SK-N-SH (cell line): ENCODE results near the gene FBXL15. TPM values are rescaled to one million over a fixed set of nuclear protein-coding genes. Genes with fewer than 3 reads are reported as not detected.

Experiments
- CTCF ChIA-PET: fragments of 300-600, 350-600 bp; formaldehyde crosslinking; extraction: SDS; loops from one replicate; lab custom pipeline; 2021; lab: Yijun Ruan, JAX
- POLR2A ChIA-PET: fragments of 350-600 bp; sonication (Branson Sonifier 250); formaldehyde crosslinking; extraction: SDS; loops from one replicate; lab custom pipeline; 2020; ENCODE audit warnings: antibody characterized with exemption, inconsistent platforms; lab: Yijun Ruan, JAX
- DNase-seq: peaks from one replicate; pipeline ENCODE4 v3.0.0; 2012
- H2AFZ ChIP-seq: fragments of 200-600 bp; sonication (generic); 2 replicates; pipeline ENCODE4 v1.8.1; 2016; ENCODE audit warnings: antibody characterized with exemption, mild to moderate bottlenecking, low read depth
- H3F3A ChIP-seq: fragments of 200-600 bp; sonication (generic); replicated peaks from 2 replicates; pipeline ENCODE3; 2016; ENCODE audit warnings: antibody characterized with exemption, mild to moderate bottlenecking; ENCODE audit not compliant: insufficient read depth
- H3K27ac ChIP-seq, 2 experiments: fragments of 200-500 bp in 1 of 2; fragments of 200-600 bp in 1 of 2; sonication (Bioruptor generic) in 1 of 2; sonication (generic), shearing (Covaris generic) in 1 of 2; 2 replicates each; pipeline versions ENCODE4 v1.5.1 to v1.6.1; 2014 to 2016; ENCODE audit warnings: low read depth in 2 of 2, inconsistent platforms in 1 of 2, low read length in 1 of 2, mild to moderate bottlenecking in 1 of 2, mixed read lengths in 1 of 2
- H3K27me3 ChIP-seq: fragments of 200-600 bp; sonication (generic), shearing (Covaris generic); 2 replicates; pipeline ENCODE4 v1.6.1; 2016; ENCODE audit warnings: mixed run types; ENCODE audit not compliant: insufficient read depth
- H3K36me3 ChIP-seq, 2 experiments: fragments of 200-500 bp in 1 of 2; fragments of 200-600 bp in 1 of 2; sonication (Bioruptor generic) in 1 of 2; sonication (generic) in 1 of 2; replicated peaks in 1 of 2; 2 replicates each; pipeline versions ENCODE3 to v1.5.1; 2014 to 2016; ENCODE audit warnings: low read length in 1 of 2, mild to moderate bottlenecking in 1 of 2; ENCODE audit not compliant: insufficient read depth in 2 of 2, control insufficient read depth in 1 of 2
- H3K4me1 ChIP-seq, 2 experiments: fragments of 200-500 bp in 1 of 2; fragments of 200-600 bp in 1 of 2; sonication (Bioruptor generic) in 1 of 2; sonication (generic), shearing (Covaris generic) in 1 of 2; 2 replicates each; pipeline versions ENCODE4 v1.5.1 to v1.6.1; 2014 to 2016; ENCODE audit warnings: low read depth in 1 of 2, low read length in 1 of 2, mixed run types in 1 of 2; ENCODE audit not compliant: insufficient read depth in 2 of 2, control insufficient read depth in 1 of 2
- H3K4me2 ChIP-seq: fragments of 200-600 bp; sonication (generic), shearing (Covaris generic); 2 replicates; pipeline ENCODE4 v1.6.1; 2017; ENCODE audit warnings: mixed run types
- H3K4me3 ChIP-seq, 2 experiments: fragments of 200-500 bp in 1 of 2; fragments of 200-600 bp in 1 of 2; sonication (Bioruptor generic) in 1 of 2; sonication (generic), shearing (Covaris generic) in 1 of 2; 2 replicates each; pipeline versions ENCODE4 v1.5.1 to v1.8.1; 2014 to 2016; ENCODE audit warnings: low read depth in 2 of 2, inconsistent platforms in 1 of 2, low read length in 1 of 2, mild to moderate bottlenecking in 1 of 2, mixed read lengths in 1 of 2, moderate library complexity in 1 of 2
- H3K79me2 ChIP-seq: fragments of 200-600 bp; sonication (generic); 2 replicates; pipeline ENCODE4 v1.8.1; 2017; ENCODE audit warnings: mild to moderate bottlenecking; ENCODE audit not compliant: insufficient read depth
- H3K9ac ChIP-seq: fragments of 200-600 bp; sonication (generic); 2 replicates; pipeline ENCODE4 v1.6.1; 2017; ENCODE audit warnings: mixed run types
- H3K9me2 ChIP-seq: fragments of 200-600 bp; sonication (generic); 2 replicates; pipeline ENCODE4 v1.6.1; 2017; ENCODE audit warnings: mixed run types
- H3K9me3 ChIP-seq: fragments of 200-600 bp; sonication (generic); 2 replicates; pipeline ENCODE4 v1.6.1; 2017; ENCODE audit warnings: mixed run types, mild to moderate bottlenecking, moderate library complexity
- H4K20me1 ChIP-seq: fragments of 200-600 bp; sonication (generic); 2 replicates; pipeline ENCODE4 v1.6.1; 2017; ENCODE audit warnings: mild to moderate bottlenecking, mixed run types; ENCODE audit not compliant: insufficient read depth
- GABPA ChIP-seq: IDR thresholded peaks from 2 replicates; pipeline ENCODE4 v1.4.0; 2012; ENCODE audit warnings: low read depth, mild to moderate bottlenecking
- MEF2A ChIP-seq: IDR thresholded peaks from 2 replicates; pipeline ENCODE4 v1.4.0; 2012; ENCODE audit warnings: low read depth, borderline replicate concordance
- RAD21 ChIP-seq: IDR thresholded peaks from 2 replicates; pipeline ENCODE4 v1.6.1; 2012; ENCODE audit warnings: mild to moderate bottlenecking, low read length
- RCOR1 ChIP-seq: fragments of 150-350 bp; IDR thresholded peaks from 2 replicates; pipeline ENCODE4 v1.6.1; 2017; ENCODE audit warnings: antibody characterized with exemption, low read length
- TAF1 ChIP-seq: IDR thresholded peaks from 2 replicates; pipeline ENCODE4 v1.6.1; 2012; ENCODE audit warnings: low read depth, mild to moderate bottlenecking, low read length, moderate library complexity, borderline replicate concordance
- whole genome bisulfite sequencing: methylation state at CpG from one replicate; pipeline ENCODE4 v1.1.6; 2017; ENCODE audit warnings: low lambda C conversion rate; 5-methylcytosine and 5-hydroxymethylcytosine counted together
- polyA plus RNA-seq, 3 experiments: library from polyadenylated mRNA; depleted of rRNA; stranded (reverse); fragments of >200 nt; gene quantifications; 2 replicates each; pipeline ENCODE4 v1.2.3, GENCODE V29; 2012
- TF ChIP-seq, protein P1 (sequence below): IDR thresholded peaks from 2 replicates; pipeline ENCODE4; 2012
- TF ChIP-seq, protein P2 (sequence below): fragments of 150-350 bp; IDR thresholded peaks from 2 replicates; pipeline ENCODE4 v1.6.1; 2017; ENCODE audit warnings: antibody characterized with exemption, low read length, low read depth, borderline replicate concordance
- TF ChIP-seq, protein P3 (sequence below): IDR thresholded peaks from 2 replicates; pipeline ENCODE4 v1.6.1; 2012; ENCODE audit warnings: mild to moderate bottlenecking, low read depth, low read length, moderate library complexity
- TF ChIP-seq, protein P4 (sequence below): IDR thresholded peaks from 2 replicates; pipeline ENCODE4 v1.4.0; 2012; ENCODE audit warnings: low read depth, borderline replicate concordance

FBXL15 gene
- polyA plus RNA-seq, 1 of the 3 experiments (the other 2 are of a cell fraction): 17.2 TPM

DNA sequence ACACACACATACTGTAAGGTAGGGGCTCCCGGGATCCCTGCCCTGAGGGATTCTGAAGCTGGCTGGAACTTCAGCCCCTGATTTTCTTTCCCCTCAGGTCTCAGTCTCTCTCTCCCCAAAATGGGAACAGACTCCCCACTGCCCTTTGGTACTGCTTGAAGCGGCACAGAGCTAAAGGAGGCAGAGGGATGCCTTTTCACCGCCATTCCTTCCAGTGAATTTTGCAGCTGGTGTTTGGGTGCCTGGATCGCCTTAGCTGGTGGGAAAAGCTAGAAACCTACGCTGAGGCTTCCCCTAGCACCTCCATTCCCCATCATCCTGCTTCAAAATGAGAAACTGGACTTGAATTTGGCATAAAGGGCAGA, 14.5 kb downstream of the FBXL15 start:
- Histone ChIP-seq H3K9ac (no peak overlapping the region), H3K27me3 (no peaks in the 10 kb centered on the region), H3K9me2 (no peaks in the 10 kb centered on the region), H3K4me1 (peaks cover 0 to 6% of the 10 kb centered on the region in 2 experiments; a peak in 1 of 4 replicates), H3K36me3 (peaks cover 0 to 3% of the 10 kb centered on the region in 2 experiments), H3F3A (no peaks in the 10 kb centered on the region), H3K9me3 (no peaks in the 10 kb centered on the region), H3K4me3 (no peak overlapping the region), H2AFZ (no peak overlapping the region), H4K20me1 (no peaks in the 10 kb centered on the region), H3K27ac (no peak overlapping the region), H3K79me2 (peaks cover 14% of the 10 kb centered on the region), H3K4me2 (no peak overlapping the region)
- 90% methylated on average over 5 of the region's 5 CpGs for WGBS
- CTCF ChIA-PET: interaction anchor here (1.9 to 3.7 kb wide), 2 partner anchors 13 to 35 kb away, joined by 10 to 23 read pairs; partner anchors contain the start of gene FBXL15
- DNase-seq: no peak
- POLR2A ChIA-PET: interaction anchor here (1.0 to 2.5 kb wide), 3 partner anchors 12 to 16 kb away, joined by 3 to 8 read pairs (median 4); partner anchors contain the start of gene C10orf95
- TF ChIP-seq RCOR1 (no peak), MEF2A (no peak), TAF1 (no peak), RAD21 (no peak), GABPA (no peak)
- TF ChIP-seq, protein P1, sequence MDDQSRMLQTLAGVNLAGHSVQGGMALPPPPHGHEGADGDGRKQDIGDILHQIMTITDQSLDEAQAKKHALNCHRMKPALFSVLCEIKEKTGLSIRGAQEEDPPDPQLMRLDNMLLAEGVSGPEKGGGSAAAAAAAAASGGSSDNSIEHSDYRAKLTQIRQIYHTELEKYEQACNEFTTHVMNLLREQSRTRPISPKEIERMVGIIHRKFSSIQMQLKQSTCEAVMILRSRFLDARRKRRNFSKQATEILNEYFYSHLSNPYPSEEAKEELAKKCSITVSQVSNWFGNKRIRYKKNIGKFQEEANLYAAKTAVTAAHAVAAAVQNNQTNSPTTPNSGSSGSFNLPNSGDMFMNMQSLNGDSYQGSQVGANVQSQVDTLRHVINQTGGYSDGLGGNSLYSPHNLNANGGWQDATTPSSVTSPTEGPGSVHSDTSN: no peak
- TF ChIP-seq, protein P2, sequence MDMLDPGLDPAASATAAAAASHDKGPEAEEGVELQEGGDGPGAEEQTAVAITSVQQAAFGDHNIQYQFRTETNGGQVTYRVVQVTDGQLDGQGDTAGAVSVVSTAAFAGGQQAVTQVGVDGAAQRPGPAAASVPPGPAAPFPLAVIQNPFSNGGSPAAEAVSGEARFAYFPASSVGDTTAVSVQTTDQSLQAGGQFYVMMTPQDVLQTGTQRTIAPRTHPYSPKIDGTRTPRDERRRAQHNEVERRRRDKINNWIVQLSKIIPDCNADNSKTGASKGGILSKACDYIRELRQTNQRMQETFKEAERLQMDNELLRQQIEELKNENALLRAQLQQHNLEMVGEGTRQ: no peak
- TF ChIP-seq, protein P3, sequence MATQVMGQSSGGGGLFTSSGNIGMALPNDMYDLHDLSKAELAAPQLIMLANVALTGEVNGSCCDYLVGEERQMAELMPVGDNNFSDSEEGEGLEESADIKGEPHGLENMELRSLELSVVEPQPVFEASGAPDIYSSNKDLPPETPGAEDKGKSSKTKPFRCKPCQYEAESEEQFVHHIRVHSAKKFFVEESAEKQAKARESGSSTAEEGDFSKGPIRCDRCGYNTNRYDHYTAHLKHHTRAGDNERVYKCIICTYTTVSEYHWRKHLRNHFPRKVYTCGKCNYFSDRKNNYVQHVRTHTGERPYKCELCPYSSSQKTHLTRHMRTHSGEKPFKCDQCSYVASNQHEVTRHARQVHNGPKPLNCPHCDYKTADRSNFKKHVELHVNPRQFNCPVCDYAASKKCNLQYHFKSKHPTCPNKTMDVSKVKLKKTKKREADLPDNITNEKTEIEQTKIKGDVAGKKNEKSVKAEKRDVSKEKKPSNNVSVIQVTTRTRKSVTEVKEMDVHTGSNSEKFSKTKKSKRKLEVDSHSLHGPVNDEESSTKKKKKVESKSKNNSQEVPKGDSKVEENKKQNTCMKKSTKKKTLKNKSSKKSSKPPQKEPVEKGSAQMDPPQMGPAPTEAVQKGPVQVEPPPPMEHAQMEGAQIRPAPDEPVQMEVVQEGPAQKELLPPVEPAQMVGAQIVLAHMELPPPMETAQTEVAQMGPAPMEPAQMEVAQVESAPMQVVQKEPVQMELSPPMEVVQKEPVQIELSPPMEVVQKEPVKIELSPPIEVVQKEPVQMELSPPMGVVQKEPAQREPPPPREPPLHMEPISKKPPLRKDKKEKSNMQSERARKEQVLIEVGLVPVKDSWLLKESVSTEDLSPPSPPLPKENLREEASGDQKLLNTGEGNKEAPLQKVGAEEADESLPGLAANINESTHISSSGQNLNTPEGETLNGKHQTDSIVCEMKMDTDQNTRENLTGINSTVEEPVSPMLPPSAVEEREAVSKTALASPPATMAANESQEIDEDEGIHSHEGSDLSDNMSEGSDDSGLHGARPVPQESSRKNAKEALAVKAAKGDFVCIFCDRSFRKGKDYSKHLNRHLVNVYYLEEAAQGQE: no peak
- TF ChIP-seq, protein P4, sequence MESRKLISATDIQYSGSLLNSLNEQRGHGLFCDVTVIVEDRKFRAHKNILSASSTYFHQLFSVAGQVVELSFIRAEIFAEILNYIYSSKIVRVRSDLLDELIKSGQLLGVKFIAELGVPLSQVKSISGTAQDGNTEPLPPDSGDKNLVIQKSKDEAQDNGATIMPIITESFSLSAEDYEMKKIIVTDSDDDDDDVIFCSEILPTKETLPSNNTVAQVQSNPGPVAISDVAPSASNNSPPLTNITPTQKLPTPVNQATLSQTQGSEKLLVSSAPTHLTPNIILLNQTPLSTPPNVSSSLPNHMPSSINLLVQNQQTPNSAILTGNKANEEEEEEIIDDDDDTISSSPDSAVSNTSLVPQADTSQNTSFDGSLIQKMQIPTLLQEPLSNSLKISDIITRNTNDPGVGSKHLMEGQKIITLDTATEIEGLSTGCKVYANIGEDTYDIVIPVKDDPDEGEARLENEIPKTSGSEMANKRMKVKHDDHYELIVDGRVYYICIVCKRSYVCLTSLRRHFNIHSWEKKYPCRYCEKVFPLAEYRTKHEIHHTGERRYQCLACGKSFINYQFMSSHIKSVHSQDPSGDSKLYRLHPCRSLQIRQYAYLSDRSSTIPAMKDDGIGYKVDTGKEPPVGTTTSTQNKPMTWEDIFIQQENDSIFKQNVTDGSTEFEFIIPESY: no peak
